Stimulated activated naive CD8-positive, alpha-beta T cell treated with anti-CD3 and anti-CD28 coated beads, Interleukin-15, amount 100 ng/mL, for 72 hours (primary cell): Measurements from ENCODE around the gene ANKRD40CL.
A peak's percentile ranks its signal among the peaks of the same experiment; 100 is the strongest.

Experiments used
- ATAC-seq: fragments of 150-1000 bp; cut with Tn5 transposase; 2 replicates; pipeline ENCODE4 v1.10.0; 2021; ENCODE audit warnings: mild to moderate bottlenecking, moderate library complexity
- DNase-seq, 2 donors: peaks; one replicate each; pipeline ENCODE4 v3.0.0; 2021 to 2022
- H3K27ac Mint-ChIP-seq, 2 donors: one replicate each; pipeline ENCODE4 v1.8.0; 2022; ENCODE audit warnings: mild to moderate bottlenecking in 2 of 2, mixed read lengths in 2 of 2, moderate library complexity in 2 of 2
- H3K27me3 Mint-ChIP-seq: one replicate; pipeline ENCODE4 v1.8.0; 2022; ENCODE audit warnings: mixed read lengths
- H3K4me1 Mint-ChIP-seq: one replicate; pipeline ENCODE4 v1.8.0; 2022; ENCODE audit warnings: mild to moderate bottlenecking, mixed read lengths
- H3K4me3 Mint-ChIP-seq, 2 donors: one replicate each; pipeline ENCODE4 v1.8.0; 2022; ENCODE audit warnings: mild to moderate bottlenecking in 2 of 2, mixed read lengths in 2 of 2, moderate library complexity in 1 of 2
- H3K9me3 Mint-ChIP-seq, 2 donors: one replicate each; pipeline ENCODE4 v1.8.0; 2022; ENCODE audit warnings: mixed read lengths in 2 of 2

Gene ANKRD40CL

DNA sequence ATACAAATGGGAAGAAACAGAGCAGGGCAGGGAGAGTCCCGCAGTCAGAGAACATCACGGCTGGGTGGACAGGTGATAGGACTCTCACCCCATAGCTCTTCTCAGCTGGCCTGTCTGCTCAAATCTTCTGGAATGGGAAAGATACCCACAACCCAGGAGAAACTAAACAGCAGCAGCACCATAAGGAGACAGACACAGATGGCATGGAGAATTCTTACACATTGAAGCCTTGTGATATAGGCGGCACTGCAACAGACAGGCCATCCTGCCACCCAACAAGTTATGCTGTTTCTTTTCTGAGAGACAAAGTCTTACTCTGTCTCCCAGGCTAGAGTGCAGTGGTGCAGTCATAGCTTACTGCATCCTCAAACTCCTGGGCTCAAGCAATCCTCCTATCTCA is 8.6 kb upstream of the ANKRD40CL start:
- ATAC-seq, result no peak
- Mint-ChIP-seq H3K4me3 (no peak overlapping the region), H3K27ac (no peak overlapping the region), H3K4me1 (peaks cover 21% of the 10 kb centered on the region), H3K27me3 (no peaks in the 10 kb centered on the region), H3K9me3 (no peaks in the 10 kb centered on the region)
- no peak for DNase-seq

DNA sequence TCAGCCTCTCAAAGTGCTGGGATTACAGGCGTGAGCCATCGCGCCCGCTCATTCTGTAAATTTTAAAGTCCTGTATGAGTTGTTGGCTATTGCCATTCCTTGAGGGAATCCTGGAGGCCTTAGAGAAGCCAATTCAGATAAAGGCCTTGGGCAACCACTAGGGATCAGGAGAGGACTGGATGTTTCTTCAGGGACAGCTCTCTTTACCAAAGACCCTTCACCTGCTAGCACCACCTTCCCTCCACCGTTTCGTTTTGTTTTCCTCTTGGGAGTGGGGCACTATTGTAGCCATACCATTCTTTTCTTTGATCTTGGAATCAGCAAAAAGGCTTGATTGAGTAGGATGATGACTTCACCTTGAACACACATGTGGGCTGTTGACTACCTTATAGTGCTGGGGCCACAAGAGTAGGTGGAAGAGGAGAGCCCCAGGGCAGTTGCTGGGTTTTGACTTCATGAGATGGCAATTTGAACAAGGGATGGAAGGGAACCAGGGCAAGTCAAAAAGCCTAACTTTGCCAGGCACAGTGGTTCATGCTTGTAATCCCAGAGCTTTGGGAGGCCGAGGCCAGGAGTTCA is 7.0 kb upstream of the ANKRD40CL start:
- ATAC-seq (no peak), DNase-seq (no peak)
- Mint-ChIP-seq H3K9me3 (no peaks in the 10 kb centered on the region), H3K27me3 (no peaks in the 10 kb centered on the region), H3K27ac (no peak overlapping the region), H3K4me3 (no peak overlapping the region), H3K4me1 (peaks cover 8% of the 10 kb centered on the region)

DNA sequence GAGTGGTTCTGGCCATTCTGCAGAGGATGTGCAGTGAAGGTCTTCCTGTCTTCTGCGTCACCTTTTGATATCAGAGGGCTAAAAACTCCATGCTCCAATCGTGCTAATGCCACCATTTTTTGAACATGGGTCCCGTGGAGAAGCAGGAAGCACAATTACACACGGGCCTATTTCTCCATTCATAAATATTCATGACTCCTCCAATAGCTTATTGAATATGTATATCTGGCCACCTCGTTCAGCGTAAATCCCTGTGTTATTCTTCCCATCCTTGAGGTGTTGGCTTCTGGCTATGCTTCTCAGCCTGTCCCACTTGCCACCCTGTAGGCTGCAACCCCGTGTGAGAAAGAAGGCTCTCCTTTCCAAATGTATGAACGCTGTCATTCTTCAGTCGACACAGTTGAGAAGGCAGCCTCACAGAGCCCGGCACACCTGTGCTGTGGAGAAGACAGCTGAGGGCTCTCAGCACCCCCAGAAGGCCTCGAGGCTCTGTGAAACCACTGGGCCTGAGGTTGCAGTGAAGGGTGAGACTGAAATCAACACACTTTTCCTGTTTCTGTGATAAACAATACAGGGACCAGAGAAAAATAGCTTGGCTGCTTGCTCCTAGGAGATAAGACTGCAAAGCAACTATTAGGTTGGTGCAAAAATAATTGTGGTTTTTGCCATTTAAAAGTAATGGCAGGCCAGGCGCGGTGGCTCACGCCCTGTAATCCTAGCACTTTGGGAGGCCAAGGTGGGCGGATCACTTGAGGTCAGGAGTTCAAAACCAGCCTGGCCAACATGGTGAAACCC is 4.9 kb upstream of the ANKRD40CL start:
- no peak overlapping the region for H3K4me3 Mint-ChIP-seq
- H3K27ac Mint-ChIP-seq, result no peak overlapping the region
- ATAC-seq (no peak), DNase-seq (no peak)
- H3K27me3 Mint-ChIP-seq, result peaks cover 6% of the 10 kb centered on the region
- no peaks in the 10 kb centered on the region for H3K9me3 Mint-ChIP-seq
- H3K4me1 Mint-ChIP-seq, result peaks cover 6% of the 10 kb centered on the region

DNA sequence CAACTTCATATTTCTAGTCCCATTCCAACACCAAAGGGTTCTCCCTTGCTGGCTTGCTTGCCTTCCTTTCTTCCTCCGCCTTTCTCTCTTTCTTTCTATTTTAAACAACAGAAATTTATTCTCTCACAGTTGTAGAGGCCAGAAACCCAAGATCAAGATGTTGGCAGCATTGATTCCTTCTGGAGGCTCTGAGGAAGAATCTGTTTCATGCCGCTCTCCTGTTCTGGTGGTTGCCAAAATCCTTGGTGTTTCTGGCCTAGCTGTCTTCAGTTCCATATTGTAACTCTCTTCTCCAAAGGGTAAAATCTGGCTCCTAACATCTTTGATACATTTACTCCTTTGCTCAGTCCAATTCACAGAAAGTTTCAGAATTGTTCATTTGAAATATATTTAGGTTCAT is 3.0 kb upstream of the ANKRD40CL start:
- ATAC-seq (no peak), DNase-seq (no peak)
- peaks cover 6% of the 10 kb centered on the region for H3K4me1 Mint-ChIP-seq
- H3K27ac Mint-ChIP-seq, result no peak overlapping the region
- H3K4me3 Mint-ChIP-seq, result no peak overlapping the region
- peaks cover 12% of the 10 kb centered on the region for H3K27me3 Mint-ChIP-seq
- H3K9me3 Mint-ChIP-seq, result no peaks in the 10 kb centered on the region

DNA sequence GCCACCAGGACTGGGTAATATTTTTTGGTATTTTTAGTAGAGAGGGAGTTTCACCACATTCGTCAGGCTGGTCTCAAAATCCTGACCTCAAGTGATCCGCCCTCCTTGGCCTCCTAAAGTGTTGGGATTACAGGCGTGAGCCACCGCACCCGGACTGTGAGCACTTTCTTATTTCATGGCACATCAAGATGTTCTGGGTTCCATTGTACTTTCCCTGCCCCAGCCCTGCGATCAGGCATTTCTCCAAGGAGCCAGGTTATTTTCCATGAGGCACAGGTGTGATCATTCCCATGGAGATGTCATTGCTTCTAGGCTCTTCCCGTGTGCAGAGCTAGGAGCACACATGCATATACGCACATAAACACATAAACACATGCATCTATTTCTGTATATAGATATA is 2.6 kb upstream of the ANKRD40CL start:
- peaks cover 7% of the 10 kb centered on the region for H3K4me1 Mint-ChIP-seq
- peaks cover 12% of the 10 kb centered on the region for H3K27me3 Mint-ChIP-seq
- no peak for ATAC-seq
- H3K9me3 Mint-ChIP-seq, result no peaks in the 10 kb centered on the region
- H3K27ac Mint-ChIP-seq, result peak overlapping the region in 1 of 2 donors; percentile 60
- H3K4me3 Mint-ChIP-seq, result no peak overlapping the region
- DNase-seq, result no peak

DNA sequence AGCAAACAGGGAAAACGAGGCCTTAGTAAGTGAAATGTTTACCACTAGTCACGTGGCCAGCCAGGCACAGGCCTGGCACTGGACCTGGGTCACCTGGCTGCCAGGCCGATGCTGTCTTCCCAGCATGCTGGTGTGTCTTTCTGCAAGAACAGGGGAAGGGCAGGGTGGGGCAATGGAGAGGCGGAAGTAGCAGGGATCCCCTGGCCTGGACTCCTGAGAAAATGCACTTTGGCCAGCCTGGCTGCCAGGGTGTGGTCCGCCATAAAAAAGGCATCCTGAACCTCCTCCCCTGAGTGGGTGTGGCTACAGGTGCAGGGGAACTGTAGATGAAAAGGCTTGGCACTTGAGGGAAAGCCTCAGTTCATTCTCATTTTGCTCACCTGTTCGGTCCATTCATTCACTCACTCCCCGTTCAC is 1.0 kb upstream of the ANKRD40CL start:
- Mint-ChIP-seq H3K9me3 (no peaks in the 10 kb centered on the region), H3K27me3 (peaks cover 18% of the 10 kb centered on the region), H3K27ac (no peak overlapping the region), H3K4me1 (peaks cover 19% of the 10 kb centered on the region), H3K4me3 (no peak overlapping the region)
- peak in 1 of 2 donors; percentile 1 for DNase-seq
- no peak for ATAC-seq

DNA sequence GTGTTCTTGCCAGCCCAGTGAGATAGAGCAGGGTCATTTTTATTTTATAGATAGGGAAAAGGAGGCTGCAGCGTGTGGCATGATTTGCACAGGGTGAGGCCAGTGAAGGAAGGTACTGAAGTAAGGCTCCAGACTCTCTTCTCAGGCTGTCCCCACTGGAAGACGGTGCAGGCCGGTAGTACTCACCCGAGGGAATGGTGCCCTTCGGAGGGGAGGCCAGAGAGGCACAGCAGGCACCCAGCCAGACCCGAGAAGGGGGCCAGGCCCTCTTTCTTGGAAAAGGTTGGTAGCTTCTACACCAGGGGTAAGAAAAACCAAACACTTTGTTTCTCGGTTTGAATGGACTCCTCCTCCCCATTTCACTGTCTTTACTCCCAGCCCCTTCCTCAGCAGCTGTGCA is 288 bp downstream of the ANKRD40CL start:
- ATAC-seq, result no peak
- Mint-ChIP-seq H3K4me3 (no peak overlapping the region), H3K27me3 (peaks cover 18% of the 10 kb centered on the region), H3K9me3 (no peaks in the 10 kb centered on the region), H3K27ac (peak overlapping the region in 1 of 2 donors; percentile 6), H3K4me1 (peaks cover 21% of the 10 kb centered on the region)
- peak in 1 of 2 donors; percentile 7 for DNase-seq

DNA sequence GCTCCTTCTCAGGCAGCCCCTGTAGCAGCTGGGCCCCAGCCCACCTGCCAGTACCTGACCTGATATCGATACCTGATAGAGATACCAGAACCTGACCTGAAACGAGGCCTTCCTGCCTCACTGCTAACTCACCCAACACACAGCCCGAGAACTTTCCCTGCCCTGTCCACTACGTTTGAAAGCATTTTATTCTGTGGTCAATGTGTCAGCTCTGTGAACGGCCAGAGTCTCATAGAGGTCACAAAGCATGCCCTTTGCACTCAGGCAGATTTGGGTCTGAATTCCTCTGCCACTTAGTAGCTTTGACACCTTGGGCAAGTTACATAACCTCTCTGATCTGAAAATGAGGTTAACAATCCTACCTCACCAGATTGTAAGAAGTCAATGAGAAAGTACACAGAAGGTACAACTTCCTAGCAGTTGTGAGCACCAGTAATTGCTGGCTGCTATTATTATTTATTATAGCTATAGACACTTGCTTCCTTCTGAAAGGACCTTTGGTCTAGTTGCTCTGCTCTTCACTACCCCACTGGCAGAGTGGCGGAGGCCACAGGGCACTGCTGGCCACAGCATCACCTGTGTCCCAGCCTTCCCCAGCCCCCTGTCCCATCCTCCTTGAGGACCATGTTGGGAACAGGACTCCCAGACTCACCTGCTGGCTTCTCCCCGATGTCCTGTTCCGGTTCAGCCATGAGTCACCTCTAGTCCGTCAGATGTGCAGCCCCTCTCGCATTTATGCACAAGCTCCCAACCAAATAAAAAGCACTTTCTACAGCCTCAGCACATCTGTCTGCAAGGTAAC is 895 bp downstream of the ANKRD40CL start:
- no peak overlapping the region for H3K4me3 Mint-ChIP-seq
- H3K4me1 Mint-ChIP-seq, result peaks cover 18% of the 10 kb centered on the region
- DNase-seq (peak in 1 of 2 donors; percentile 2), ATAC-seq (no peak)
- no peaks in the 10 kb centered on the region for H3K9me3 Mint-ChIP-seq
- peaks cover 18% of the 10 kb centered on the region for H3K27me3 Mint-ChIP-seq
- H3K27ac Mint-ChIP-seq, result peak overlapping the region in 1 of 2 donors; percentile 6

DNA sequence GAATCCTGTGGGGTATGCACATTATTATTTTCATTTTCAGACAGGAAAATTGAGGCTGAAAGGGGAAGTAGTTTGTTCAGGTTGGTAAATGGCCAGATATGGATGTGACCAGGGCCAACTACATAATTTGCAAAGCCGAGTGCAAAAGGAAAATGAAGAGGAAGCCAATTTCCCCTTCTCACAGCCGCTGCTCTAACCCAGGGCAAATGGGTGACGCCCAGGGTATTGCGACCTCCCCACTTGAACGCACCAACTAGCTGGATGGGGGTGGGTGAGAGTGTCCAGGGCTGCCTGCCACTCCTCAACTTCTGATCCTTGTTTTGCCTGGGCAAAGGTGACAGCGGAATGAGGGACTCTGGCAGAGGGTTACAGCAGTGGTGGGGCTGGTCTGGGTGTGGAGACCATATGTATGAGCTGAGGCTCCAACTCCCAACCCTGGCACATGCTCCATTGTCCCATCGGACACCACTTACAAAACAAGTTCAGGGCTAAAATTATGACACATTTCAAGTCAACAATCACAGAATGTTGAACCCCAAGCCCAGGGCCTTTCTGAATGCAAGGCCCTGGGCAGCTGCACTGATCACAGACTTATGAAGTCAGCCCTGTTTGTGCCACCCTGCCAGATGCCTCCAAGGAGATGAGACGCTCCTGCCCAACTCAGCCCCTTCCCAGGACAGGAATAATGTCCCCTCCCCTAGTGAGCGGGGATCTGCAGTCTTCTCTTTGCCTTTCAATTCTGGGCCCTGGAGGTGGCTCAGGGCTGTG is 1.7 kb downstream of the ANKRD40CL start:
- ATAC-seq (no peak), DNase-seq (peak in 1 of 2 donors; percentile 2)
- Mint-ChIP-seq H3K9me3 (no peaks in the 10 kb centered on the region), H3K4me1 (peaks cover 18% of the 10 kb centered on the region), H3K4me3 (no peak overlapping the region), H3K27me3 (peaks cover 18% of the 10 kb centered on the region), H3K27ac (no peak overlapping the region)

DNA sequence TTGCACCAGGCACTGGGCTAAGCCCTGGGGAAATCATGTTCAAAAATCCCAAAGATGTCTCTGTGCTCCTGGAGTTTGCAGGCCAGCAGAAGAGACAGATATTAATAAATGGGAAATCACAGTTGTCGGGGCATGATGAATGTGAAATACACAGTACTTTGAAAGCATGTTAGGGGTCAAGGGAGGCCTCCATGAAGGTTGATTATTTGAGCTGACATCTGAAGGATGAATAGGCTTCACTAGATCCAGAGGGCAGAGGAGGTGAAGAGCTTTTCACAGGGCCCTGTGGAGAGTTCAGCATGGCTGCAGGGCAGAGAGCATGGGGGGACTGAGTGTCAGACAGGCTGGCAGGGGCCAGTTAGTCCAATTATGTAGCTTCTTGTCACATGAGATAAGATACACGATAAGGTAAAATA is 2.6 kb downstream of the ANKRD40CL start:
- H3K9me3 Mint-ChIP-seq, result no peaks in the 10 kb centered on the region
- no peak overlapping the region for H3K4me3 Mint-ChIP-seq
- peaks cover 18% of the 10 kb centered on the region for H3K27me3 Mint-ChIP-seq
- ATAC-seq, result no peak
- peaks cover 18% of the 10 kb centered on the region for H3K4me1 Mint-ChIP-seq
- H3K27ac Mint-ChIP-seq, result no peak overlapping the region
- DNase-seq, result peak in 1 of 2 donors; percentile 3

DNA sequence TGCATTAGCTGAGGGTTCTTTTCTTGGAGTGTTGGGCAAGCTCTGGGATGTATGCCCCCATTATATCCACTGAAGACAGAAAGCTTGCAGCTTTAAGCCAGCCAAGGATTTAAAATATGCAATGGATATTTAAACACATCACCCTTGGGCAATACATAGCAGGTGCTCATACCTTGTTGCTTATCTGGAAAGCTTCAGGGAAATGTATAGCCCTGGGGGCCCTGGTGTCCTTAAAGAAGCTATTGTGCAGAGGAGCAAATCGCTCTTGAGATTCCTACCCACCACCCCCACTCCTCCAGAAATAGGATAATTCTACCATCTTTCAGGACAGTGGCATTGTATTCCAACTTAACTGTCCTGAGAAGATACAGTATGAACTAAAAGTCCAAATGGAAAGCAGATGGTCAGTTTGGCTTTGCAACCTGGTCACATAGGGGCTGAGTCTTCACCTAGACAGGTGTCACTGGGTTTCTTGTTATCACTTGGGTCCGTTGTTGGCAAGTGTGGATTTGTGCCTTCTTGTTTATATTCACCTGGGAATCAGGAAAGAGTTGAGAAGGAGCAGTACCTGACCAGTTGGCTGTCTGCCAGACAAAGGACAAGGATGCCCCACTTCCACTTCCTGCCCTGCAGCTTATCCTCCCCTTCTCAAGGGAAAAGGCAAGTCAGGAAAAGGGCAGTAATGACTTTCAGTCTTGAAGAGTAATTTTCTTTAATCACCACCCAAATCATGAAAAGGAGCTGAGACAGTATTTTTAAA is 3.4 kb downstream of the ANKRD40CL start:
- no peak for ATAC-seq
- no peaks in the 10 kb centered on the region for H3K9me3 Mint-ChIP-seq
- no peak overlapping the region for H3K27ac Mint-ChIP-seq

DNA sequence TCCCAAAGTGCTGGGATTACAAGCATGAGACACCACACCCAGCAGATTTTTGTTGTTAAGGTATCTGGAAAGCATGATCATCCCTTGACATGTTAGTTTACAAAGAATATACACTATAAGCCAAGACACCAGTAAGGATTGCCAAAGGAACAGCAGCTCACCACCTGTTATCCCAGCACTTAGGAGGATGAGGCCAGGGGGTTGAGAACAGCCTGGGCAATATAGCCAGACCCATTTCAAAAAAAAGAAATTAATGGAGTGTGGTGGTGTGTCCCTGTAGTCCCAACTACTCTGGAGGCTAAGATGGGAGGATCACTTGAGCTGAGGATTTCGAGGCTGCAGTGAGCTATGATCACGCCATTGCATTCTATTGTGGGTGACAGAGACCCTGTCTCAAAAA is 5.1 kb downstream of the ANKRD40CL start:
- no peaks in the 10 kb centered on the region for H3K9me3 Mint-ChIP-seq
- no peak for DNase-seq
- H3K4me3 Mint-ChIP-seq, result no peak overlapping the region
- no peak for ATAC-seq
- peaks cover 18% of the 10 kb centered on the region for H3K4me1 Mint-ChIP-seq
- no peak overlapping the region for H3K27ac Mint-ChIP-seq
- peaks cover 12% of the 10 kb centered on the region for H3K27me3 Mint-ChIP-seq

More for the DNA sequence above, 3.4 kb downstream of the ANKRD40CL start:
- no peak overlapping the region for H3K4me3 Mint-ChIP-seq
- peaks cover 18% of the 10 kb centered on the region for H3K4me1 Mint-ChIP-seq
- H3K27me3 Mint-ChIP-seq, result peaks cover 18% of the 10 kb centered on the region
- DNase-seq, result peak in 1 of 2 donors; percentile 3

DNA sequence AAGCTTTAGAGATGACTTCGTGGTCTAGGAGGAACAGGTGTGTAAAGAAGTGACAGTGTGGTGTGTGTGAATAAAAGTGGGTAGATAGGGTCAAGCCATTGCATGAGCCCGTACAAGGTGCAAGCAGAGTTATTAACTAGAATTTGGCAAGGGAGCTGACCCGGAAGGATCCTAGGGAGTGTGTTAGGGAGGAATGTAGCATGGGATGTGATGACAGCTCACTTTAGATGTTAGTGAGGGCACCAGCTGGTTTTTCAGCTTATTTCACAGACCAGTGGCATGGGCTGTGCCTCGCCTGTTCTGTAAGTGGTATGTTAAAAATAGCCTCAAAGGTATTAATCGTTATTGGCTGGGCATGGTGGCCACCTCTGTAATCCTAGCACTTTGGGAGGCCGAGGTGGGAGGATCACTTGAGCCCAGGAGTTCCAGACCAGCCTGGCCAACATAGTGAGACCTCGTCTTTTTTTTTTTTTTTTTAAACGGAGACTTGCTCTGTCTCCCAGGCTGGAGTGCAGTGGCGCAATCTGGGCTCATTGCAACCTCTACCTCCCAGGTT is 8.3 kb downstream of the ANKRD40CL start:
- peaks cover 2% of the 10 kb centered on the region for H3K27me3 Mint-ChIP-seq
- H3K9me3 Mint-ChIP-seq, result no peaks in the 10 kb centered on the region
- H3K4me3 Mint-ChIP-seq, result no peak overlapping the region
- DNase-seq (no peak), ATAC-seq (no peak)
- H3K27ac Mint-ChIP-seq, result no peak overlapping the region
- peaks cover 9% of the 10 kb centered on the region for H3K4me1 Mint-ChIP-seq

DNA sequence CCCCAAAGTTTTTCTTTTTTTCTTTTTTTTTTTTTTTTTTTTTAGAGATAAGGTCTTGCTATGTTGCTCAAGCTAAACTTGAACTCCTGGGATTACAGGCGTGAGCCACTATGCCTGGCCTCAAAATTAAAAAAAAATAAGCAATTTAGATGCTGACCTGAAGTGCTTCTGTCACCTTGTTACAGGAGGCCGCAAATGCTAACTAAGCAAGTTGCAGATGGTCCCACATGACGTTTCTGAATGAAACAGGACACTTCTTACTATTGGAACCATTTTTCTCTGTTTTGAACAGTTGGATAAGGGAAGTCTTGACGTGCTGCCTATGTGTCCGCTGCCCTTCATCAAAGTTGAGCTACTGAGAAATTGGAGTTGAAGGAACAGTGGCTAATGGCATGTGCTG is 8.8 kb downstream of the ANKRD40CL start:
- Mint-ChIP-seq H3K9me3 (no peaks in the 10 kb centered on the region), H3K27ac (peak overlapping the region in 1 of 2 donors; percentile 14), H3K4me3 (no peak overlapping the region), H3K27me3 (no peaks in the 10 kb centered on the region), H3K4me1 (peaks cover 7% of the 10 kb centered on the region)
- ATAC-seq (no peak), DNase-seq (no peak)
